Astrocyte of the cerebellum (primary cell): Measurements from ENCODE around the gene PSAPL1.

ENCODE experiments used
- DNase-seq: peaks from one replicate; pipeline ENCODE4 v3.0.0-alpha.2; 2011; ENCODE audit warnings: low read depth
- H3K4me3 ChIP-seq: 2 replicates; pipeline ENCODE4 v1.5.1; 2011; ENCODE audit warnings: mild to moderate bottlenecking, low read depth, low read length, moderate library complexity
- in situ Hi-C: cut with HindIII; loops from 2 replicates; pipeline ENCODE4 v1.10.0; 2017; ENCODE audit warnings: low sequenced_read_pairs
- TF ChIP-seq, protein P1 (sequence below): IDR thresholded peaks from 2 replicates; pipeline ENCODE4 v1.5.1; 2012; ENCODE audit warnings: low read length, low read depth, moderate library complexity, mild to moderate bottlenecking; ENCODE audit errors: missing control alignments

The PSAPL1 gene

DNA sequence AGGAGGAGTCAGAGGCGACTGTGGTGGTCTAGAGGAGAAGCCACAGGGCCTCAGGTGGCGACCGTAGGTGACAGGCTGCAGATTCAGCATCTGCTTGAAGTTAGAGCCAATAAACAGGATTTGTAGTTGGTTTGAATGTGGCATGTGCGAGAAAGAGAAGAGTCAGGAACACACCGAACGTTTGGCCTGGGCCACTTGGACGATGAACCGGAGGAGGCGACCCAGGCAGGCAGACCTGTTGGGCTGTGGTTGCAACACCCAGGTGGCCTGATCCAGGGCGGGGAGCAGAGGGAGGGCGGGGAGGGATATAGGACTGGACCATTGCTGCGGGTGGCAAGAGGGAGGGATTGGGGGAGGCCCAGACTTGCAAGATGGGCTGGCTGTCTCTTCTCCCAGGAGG is 10.0 kb upstream of the PSAPL1 start:
- TF ChIP-seq, protein P1, sequence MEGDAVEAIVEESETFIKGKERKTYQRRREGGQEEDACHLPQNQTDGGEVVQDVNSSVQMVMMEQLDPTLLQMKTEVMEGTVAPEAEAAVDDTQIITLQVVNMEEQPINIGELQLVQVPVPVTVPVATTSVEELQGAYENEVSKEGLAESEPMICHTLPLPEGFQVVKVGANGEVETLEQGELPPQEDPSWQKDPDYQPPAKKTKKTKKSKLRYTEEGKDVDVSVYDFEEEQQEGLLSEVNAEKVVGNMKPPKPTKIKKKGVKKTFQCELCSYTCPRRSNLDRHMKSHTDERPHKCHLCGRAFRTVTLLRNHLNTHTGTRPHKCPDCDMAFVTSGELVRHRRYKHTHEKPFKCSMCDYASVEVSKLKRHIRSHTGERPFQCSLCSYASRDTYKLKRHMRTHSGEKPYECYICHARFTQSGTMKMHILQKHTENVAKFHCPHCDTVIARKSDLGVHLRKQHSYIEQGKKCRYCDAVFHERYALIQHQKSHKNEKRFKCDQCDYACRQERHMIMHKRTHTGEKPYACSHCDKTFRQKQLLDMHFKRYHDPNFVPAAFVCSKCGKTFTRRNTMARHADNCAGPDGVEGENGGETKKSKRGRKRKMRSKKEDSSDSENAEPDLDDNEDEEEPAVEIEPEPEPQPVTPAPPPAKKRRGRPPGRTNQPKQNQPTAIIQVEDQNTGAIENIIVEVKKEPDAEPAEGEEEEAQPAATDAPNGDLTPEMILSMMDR: no peak
- no peak overlapping the region for H3K4me3 ChIP-seq
- no peak for DNase-seq
- in situ Hi-C loops: no loop called here

DNA sequence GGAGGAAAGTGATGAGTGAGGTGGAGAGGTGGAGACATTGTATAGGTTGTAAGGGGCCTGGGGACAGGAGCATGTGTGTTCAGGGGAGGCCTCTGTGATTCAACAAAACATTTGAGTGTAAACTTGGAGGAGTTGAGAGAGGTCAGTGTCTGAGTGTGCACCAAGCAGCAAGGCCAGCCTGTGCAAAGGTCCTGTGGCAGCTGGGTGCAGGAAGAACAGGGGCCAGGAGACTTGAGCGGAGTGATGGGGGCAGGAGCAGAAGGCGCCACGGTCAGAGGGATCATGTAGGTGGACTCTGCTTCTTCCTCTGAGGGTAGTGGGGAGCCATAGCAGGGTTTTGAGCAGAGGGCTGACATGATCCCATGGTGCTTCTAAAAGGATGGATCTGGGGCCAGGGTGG is 9.6 kb upstream of the PSAPL1 start:
- TF ChIP-seq, protein P1: no peak
- in situ Hi-C loops: no loop called here
- DNase-seq: no peak
- no peak overlapping the region for H3K4me3 ChIP-seq

DNA sequence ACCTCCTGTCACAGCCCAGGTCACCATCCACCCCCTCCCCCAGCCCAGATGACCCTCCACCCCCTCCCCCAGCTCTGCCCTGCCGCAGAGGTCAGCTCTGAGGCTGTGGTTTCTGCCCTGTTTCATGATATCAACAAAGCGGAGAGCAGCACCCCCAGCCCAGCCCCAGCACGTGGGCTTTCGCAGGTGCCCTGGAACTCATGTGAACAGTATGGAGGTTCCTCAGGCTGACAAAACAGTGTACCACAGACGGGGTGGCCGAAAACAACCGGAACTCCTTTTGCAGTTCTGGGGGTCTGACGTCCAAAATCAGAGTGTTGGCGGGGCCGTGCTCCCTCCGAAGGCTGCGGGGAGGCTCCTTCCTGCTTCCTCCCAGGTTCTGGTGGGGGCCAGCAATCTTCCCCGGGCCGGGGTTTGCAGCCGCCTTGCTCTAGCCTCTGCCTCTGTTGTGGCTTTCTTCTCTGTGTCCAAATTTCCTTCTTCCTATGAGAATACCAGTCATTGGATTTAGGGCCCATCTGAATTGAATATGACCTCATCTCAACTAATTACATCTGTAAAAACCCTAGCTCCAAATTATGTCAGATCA is 7.9 kb upstream of the PSAPL1 start:
- H3K4me3 ChIP-seq: no peak overlapping the region
- in situ Hi-C loops: no loop called here
- TF ChIP-seq, protein P1: no peak
- no peak for DNase-seq

DNA sequence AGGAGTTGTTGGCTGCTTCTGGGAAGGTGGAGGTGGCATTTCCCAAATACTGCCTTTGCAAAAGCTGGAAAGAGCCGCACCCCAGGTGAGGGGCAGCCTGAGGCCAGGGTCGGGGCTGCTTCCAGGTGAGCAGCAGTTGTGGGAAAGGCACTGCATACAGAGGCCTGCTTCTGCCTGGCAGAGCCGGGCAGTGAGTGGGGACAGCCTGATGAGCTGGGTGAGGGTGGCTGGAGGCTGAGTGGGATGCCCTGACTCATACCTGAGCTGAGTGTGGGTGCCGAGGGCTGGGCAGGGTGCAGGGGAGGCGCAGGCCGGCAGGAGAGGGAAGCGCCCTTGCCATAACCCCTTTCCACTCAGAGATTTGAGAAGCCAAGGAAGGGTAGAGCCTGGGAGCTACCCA is 6.5 kb upstream of the PSAPL1 start:
- no peak overlapping the region for H3K4me3 ChIP-seq
- in situ Hi-C loops: no loop called here
- DNase-seq: no peak
- TF ChIP-seq, protein P1: no peak

DNA sequence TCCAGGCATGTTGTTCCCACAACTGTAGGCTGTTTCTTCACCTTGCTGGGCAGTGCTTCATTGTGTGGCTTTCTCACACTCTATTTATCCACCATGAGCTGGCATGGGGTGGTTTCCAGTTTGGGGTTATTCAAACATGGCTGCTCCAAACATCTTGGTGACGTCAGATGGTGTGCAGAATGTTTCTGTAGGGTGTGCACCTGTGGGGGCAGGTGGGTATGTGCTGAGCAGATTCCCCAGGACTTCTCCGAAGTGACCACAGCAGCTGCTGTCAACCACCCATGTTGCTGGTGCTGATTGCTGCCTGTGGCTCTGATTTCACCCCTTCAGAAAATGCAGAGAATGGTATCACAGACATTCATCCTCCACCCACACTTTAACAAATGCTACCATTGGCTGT is 5.0 kb upstream of the PSAPL1 start:
- TF ChIP-seq, protein P1: no peak
- DNase-seq: no peak
- in situ Hi-C loops: no loop called here
- H3K4me3 ChIP-seq: no peak overlapping the region

DNA sequence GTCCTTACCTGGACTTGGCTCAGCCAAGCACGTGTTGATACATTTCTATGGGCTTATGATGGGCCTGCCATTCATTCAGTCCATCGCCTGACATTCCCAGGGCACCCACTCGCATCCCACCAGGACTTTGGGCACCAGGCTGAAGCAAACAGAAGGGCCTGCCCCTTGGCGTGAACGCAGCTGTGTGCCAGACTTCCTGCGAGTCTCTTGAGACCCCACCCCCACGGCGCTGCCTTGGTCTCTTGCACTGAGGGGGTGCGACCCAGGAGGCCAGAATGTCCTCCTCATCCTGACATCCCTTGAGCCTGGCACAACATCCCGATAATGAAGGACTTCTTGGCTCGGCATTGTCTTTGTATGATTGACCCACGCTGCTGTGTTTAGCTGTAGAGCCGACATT is 1.5 kb upstream of the PSAPL1 start:
- in situ Hi-C loops: no loop called here
- no peak for DNase-seq
- TF ChIP-seq, protein P1: no peak
- no peak overlapping the region for H3K4me3 ChIP-seq
